KOPT-K1 (cell line): ENCODE results near the gene ADAM12.
"Not testable (repeated sequence)": the region's sequence is repeated elsewhere in the genome, so short reads cannot be mapped to it uniquely, and the experiment has no call there.

ENCODE experiments used
- H3K27ac ChIP-seq: fragments of 200-600 bp; sonication (generic); 2 replicates; pipeline ENCODE4 v1.5.1; 2016; ENCODE audit warnings: antibody characterized with exemption, mild to moderate bottlenecking, low read depth, low read length; ENCODE audit not compliant: poor library complexity, severe bottlenecking
- H3K36me3 ChIP-seq: fragments of 200-600 bp; sonication (generic); 2 replicates; pipeline ENCODE4 v1.5.1; 2017; ENCODE audit warnings: antibody characterized with exemption, mild to moderate bottlenecking, low read length, moderate library complexity; ENCODE audit not compliant: insufficient read depth
- H3K9me3 ChIP-seq: fragments of 200-600 bp; sonication (generic); 2 replicates; pipeline ENCODE4 v1.5.1; 2017; ENCODE audit warnings: antibody characterized with exemption, low read length, mild to moderate bottlenecking; ENCODE audit not compliant: insufficient read depth, poor library complexity, severe bottlenecking

The ADAM12 gene

DNA sequence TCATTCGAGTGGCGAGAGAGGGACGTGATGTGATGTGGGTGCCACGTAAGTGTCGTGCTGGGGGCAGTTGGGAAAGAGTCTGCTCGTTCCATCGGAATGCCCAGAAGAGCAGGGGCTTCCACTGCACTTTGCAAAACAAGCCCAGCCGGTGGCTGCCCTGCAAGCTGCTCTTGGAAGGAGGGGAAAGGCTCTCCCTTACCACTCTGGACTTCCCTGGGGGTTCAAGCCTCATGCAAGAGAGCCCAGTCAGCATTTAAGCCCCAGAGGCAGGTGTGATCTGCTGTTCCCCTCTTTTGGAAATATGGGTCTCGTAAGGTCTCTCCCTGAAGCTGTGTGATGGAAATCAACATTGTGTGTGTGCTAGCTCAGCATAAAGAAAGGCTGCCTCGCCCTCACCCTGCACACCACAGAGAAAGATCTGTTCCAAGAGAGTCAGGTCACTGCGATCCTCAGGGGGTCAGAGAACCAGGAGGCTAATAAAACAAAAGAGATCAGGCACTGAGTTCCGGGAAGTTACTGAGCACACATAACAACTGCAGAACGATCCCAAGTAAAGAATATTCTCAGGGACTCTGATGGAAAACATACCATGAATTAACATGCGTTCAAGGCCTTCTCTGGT lies 212.5 kb downstream of the ADAM12 start:
- H3K27ac ChIP-seq: no peak overlapping the region
- H3K36me3 ChIP-seq: no peaks in the 10 kb centered on the region
- H3K9me3 ChIP-seq: no peaks in the 10 kb centered on the region

DNA sequence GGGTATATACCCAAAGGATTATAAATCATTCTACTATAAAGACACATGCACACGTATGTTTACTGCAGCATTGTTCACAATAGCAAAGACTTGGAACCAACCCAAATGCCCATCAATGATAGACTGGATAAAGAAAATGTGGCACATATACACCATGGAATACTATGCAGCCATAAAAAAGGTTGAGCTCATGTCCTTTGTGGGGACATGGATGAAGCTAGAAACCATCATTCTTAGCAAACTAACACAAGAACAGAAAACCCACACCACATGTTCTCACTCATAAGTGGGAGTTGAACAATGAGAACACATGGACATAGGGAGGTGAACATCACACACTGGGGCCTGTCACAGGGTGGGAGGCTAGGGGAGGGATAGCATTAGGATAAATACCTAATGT lies 215.5 kb downstream of the ADAM12 start:
- H3K27ac ChIP-seq, H3K9me3 ChIP-seq, H3K36me3 ChIP-seq: not testable (repeated sequence)

DNA sequence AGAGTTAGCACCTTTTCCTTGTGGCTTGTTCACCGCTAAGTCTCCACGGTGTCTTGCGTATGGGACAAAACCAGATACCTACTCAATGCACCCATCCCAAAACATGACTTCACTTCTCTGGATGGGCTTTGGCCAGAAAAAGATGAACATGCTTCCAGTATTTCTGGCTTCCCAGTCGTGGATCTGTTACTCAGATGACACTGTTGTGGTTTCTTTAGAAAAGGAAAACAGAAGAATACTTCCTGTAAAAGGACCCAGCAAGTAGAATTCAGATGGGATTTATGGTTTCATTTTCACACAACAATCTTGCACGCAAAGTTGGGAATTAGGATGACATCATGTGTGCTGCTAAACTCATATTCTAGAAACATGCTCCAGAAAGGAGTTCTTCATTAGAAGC lies 216.7 kb downstream of the ADAM12 start:
- H3K9me3 ChIP-seq: no peaks in the 10 kb centered on the region

DNA sequence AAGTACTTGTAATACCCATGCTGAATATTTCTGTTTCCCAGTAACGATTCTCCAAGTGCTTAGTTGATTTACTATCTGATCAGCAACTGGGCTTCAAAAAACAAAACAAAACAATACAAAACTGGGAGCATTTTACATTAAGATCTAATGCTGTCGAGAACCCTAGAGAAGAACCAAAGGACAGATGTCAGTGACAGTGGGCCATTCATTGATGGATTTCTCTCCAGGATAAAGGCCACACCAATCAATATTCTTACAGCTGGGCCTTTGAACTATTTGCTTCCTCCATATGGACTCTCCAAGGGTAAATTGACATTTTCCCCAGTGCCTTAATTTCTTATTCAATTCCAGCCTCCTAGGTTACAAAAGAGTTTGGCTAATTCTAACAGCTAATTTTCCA lies 217.5 kb downstream of the ADAM12 start:
- Histone ChIP-seq H3K9me3 (no peaks in the 10 kb centered on the region), H3K36me3 (no peaks in the 10 kb centered on the region), H3K27ac (no peak overlapping the region)

More for the DNA sequence above, 216.7 kb downstream of the ADAM12 start:
- no peaks in the 10 kb centered on the region for H3K36me3 ChIP-seq
- H3K27ac ChIP-seq: no peak overlapping the region

DNA sequence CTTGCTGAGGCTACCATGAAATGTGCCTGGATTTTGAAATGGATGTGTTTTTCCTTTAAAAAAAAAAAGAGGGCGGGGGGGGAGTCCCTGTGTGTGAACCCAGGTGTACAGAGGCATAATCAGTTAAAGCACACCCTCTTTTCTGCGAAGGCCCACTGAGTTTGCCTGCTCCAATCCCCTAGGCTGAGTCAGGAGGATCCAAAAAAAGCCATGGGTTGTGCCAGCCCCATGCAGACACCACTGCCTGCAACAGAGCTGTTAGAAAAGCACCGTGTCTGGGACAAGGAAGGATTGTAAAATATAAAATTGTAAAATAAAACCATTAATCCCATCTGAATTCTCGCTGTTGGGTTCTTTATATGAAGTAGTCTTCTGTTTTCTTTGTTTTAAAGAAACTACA lies 217.9 kb downstream of the ADAM12 start:
- H3K36me3 ChIP-seq: no peaks in the 10 kb centered on the region
- no peak overlapping the region for H3K27ac ChIP-seq
- no peaks in the 10 kb centered on the region for H3K9me3 ChIP-seq

DNA sequence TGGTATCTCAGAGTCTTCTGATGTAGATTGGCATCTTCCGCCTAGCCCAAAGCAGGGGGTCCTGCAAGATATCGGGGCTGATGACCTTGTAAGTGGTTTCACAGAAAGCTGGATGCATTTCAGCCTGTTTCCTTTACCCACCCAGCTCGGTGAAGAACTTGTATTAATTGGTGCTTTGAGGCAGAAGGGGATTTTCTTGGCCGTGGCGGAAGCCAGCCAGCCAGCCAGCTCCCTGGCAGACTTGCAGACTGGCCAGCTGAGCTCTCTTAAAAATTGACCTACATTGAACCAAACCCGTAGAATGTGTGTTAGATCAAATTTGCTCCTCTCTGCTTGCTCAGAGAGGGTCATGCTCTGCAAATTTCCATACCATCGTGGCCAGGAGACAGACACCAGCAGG lies 218.4 kb downstream of the ADAM12 start:
- Histone ChIP-seq H3K9me3 (no peaks in the 10 kb centered on the region), H3K36me3 (no peaks in the 10 kb centered on the region), H3K27ac (no peak overlapping the region)

DNA sequence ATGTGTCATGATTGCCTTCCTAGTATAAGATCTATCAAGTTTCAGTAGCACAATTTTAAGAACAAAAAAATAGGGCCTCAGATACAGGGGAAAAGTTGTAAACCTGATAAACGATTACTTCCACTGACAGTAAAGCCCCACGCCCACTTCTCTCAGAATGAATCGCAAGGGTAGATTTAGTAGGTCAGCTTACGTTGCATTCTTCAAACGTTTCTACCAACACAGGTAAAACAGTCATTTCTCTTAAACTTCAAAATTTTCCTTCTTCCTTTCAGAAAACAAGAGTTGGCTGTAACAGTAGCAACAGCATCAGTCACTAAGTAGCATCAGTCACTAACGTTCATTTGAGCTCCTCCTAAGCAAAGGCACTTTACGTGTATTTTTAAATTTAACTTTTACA lies 221.5 kb downstream of the ADAM12 start:
- Histone ChIP-seq H3K9me3 (no peaks in the 10 kb centered on the region), H3K36me3 (no peaks in the 10 kb centered on the region), H3K27ac (no peak overlapping the region)

DNA sequence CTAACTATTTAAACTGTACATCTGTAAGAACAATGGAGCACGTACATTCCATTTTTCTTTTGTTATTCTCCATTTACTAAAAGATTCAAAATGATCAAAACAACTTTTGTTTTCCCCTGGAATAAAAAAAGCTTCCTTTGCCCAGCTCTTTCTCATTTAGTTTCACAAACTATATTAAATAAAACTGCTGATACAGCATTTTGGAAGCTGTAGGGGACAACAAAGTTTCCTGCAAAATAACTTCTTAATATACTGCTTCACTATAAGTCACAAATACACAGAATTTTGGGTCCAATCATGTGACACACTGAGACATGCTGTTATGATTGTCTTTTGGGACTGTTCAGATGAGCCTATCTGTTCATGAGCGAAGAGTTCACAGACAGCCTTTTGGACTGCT lies 222.4 kb downstream of the ADAM12 start:
- H3K27ac ChIP-seq: no peak overlapping the region
- H3K9me3 ChIP-seq: no peaks in the 10 kb centered on the region
- no peaks in the 10 kb centered on the region for H3K36me3 ChIP-seq

DNA sequence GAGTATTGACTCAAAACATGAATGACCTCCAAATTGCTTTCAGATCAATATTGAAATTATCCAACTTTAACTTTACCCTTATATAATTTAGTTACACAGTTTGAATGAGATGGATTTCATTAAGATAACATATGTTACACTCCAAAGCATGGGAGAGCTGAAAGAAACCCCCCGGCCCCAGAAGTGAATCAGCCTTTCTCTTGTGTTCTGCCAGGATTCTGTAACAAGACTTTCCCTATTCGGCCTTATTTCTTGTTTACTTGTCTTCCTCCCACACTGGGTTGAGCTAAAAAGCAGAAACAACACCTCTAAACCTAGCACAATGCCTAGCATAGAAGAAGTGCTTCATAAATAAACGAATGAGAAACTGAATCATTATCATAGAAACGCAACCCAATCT lies 224.8 kb downstream of the ADAM12 start:
- H3K9me3 ChIP-seq: no peaks in the 10 kb centered on the region
- no peaks in the 10 kb centered on the region for H3K36me3 ChIP-seq
- H3K27ac ChIP-seq: no peak overlapping the region

DNA sequence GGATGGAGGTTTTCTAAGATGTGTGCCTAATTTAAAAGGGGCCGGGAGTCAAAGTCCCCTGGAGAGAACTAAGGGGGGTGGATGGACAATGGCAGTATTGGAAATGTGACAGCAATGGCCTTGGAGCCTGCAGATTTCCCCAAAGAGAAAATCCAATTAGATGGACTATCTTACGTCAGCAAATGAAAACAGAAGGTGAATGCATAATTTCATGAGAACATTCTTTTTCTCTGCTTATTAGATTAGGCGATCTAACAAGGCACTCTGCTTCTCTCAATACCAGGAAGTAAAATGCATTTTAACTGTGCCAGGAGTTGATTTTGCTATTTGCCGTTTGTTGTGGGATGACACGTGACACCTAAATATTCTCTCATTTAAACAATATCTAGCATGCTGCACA lies 226.6 kb downstream of the ADAM12 start:
- no peak overlapping the region for H3K27ac ChIP-seq
- H3K36me3 ChIP-seq: no peaks in the 10 kb centered on the region
- no peaks in the 10 kb centered on the region for H3K9me3 ChIP-seq

DNA sequence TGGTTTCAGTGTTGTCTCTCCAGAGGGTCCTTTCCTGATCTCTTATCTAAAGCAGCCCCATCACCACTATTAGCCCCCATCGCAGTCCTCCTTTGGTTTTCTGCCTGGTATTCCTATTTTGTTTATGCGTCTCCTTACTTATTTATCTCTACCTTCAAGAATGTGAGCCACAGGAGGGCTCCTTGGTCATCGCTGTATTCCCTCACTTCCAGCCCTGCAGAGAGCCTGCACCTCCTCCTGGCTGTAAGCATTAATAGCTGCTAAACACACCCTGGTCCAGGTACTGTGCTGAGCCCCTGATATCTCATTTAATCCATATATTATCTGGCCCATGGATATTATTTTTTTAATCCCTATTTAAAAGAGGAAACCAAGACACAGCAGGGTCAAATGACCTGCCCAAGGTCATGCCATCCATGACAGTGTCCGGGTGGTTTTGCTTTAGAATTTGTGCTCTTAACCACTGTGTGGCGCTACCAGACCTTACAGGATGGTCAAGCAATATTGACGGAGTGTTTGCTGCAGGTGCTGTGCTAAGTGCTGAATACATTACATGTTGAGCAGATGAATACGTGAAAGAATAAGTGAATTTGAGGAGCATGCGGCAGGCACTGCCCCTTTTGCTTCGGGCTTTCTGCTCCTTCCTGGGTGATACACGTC lies 227.2 kb downstream of the ADAM12 start:
- Histone ChIP-seq H3K27ac (no peak overlapping the region), H3K9me3 (no peaks in the 10 kb centered on the region), H3K36me3 (no peaks in the 10 kb centered on the region)

DNA sequence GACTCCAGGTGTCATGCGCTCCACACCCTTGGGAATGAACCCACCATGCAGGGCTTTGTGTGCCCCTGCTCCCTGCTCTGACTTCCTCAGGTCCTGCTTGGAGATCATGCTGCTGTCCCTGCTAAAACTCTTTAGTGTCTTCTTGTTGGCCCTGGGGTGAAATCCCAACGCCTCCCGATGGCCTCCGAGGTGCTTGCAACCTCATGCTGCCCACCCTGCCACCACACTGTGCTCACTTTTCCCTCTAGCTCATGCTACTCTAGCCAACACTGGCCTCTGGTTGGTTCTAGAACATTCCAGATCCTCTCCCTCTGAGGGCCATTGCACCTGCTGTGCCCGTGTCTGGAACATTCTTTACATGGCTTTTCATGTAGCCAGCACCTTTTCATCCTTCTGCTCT lies 227.7 kb downstream of the ADAM12 start:
- Histone ChIP-seq H3K36me3 (no peaks in the 10 kb centered on the region), H3K27ac (no peak overlapping the region), H3K9me3 (no peaks in the 10 kb centered on the region)

DNA sequence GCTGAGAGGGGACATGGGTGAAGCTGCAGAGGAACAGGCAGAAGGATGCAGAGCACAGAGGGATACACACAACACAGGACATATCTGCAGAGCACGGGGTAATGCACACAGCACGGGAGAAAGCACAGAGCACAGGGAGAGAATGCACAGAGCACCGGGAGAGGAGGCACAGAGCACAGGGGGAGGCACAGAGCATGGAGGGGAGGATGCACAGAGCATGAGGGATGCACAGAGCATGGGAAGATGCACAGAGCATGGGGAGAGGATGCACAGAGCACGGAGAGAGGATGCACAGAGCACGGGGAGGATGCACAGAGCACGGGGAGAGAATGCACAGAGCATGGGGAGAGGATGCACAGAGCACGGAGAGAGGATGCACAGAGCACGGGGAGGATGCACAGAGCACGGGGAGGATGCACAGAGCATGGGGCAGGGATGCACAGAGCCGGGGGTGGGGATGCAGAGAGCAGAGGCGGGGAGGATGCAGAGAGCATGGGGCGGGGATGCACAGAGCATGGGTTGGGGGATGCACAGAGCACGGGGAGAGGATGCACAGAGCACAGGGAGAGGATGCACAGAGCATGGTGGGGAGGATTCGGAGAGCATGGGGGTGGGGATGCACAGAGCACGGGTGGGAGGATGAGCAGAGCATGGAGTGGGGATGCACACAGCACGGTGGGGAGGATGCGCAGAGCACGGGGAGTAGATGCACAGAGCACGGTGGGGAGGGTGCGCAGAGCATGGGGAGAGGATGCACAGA lies 230.0 kb downstream of the ADAM12 start:
- Histone ChIP-seq H3K36me3 (no peaks in the 10 kb centered on the region), H3K9me3 (no peaks in the 10 kb centered on the region), H3K27ac (no peak overlapping the region)

DNA sequence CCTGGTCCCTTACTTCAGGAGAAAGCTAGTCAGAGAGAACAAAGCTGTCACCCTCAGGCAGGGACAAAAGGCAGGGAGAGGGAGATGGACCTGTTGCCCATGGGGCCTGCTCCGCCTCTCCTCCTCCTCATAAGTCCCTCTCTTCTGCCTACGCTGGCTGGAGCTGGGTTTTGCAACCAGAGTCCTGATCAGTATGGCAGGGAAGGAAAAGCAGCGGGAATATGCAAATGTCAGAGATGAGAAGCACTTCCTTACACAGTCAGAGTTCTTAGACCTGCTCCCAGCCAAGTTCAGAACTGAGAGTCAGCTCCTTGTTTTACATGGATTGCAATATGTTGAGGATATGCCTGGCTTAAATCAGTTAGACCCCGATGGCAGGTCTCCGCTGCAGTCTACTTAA lies 231.1 kb downstream of the ADAM12 start:
- Histone ChIP-seq H3K9me3 (no peaks in the 10 kb centered on the region), H3K27ac (no peak overlapping the region), H3K36me3 (no peaks in the 10 kb centered on the region)

DNA sequence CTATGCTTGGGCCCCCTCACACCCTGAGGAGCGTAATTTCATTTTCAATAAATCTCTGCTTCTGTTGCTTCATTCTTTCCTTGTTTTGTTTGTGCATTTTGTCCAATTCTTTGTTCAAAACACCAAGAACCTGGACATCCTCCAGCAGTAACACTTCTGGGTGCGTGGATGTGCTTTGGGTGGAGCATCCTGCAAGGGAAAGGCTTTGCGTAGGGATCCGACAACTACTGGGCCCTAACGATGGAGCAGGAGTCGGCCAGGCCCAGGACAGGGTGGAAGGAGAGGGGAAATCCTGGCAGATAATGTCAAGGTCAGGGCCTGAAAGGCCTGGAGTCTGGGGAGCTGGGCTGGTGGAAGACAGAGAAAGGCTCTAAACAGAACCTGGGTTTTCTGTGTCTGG lies 231.8 kb downstream of the ADAM12 start:
- no peaks in the 10 kb centered on the region for H3K36me3 ChIP-seq
- H3K27ac ChIP-seq: no peak overlapping the region
- no peaks in the 10 kb centered on the region for H3K9me3 ChIP-seq

DNA sequence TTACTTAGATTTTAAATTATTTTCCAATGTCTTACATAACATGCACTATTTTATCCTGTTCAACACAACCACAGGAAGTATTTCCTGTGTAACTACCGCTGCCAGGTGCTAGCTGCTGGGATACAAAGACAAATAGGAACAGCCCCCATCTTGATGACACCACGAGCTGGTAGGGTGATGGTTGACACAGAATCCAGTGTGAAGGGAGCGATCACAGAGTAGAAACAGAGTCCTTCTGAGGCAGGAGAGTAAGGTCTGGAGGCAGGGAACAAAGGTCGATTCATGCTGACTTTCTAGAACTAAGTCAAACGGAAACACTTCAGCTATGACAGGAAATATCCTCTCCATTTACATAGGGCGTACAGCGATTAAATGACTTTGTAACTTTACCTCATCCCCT lies 232.3 kb downstream of the ADAM12 start:
- H3K9me3 ChIP-seq: peaks cover under 1% of the 10 kb centered on the region
- no peak overlapping the region for H3K27ac ChIP-seq
- H3K36me3 ChIP-seq: no peaks in the 10 kb centered on the region
